GM21529 (cell line): ENCODE results near the gene ACER3.
"Not testable (repeated sequence)": the region's sequence is repeated elsewhere in the genome, so short reads cannot be mapped to it uniquely, and the experiment has no call there.

Source experiments
- ATAC-seq: cut with Tn5 transposase; IDR thresholded peaks from one replicate; pipeline ENCODE4 v1.9.1; 2021; ENCODE audit not compliant: unreplicated experiment

Gene ACER3

DNA sequence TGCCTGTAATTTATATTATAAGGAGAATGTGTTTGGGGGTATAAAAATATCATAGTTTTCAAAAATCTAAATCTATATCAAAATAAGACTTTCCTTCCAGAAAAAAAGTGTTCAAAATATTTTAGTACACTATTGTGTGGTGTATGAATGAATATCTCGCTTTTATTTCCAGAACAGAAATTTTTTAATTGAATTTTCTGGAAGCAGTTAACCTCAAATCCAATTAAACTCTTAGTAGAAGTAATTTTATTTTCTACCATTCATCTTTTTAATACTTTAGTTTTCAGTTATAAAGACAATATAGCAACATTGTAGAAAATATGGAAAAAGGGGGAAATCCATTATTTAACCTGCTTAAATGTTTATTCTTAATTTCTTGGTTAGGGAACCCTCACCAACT, 58.7 kb downstream of the ACER3 start:
- ATAC-seq = no peak

GRCh38 chr11:76919887-76920746, 59.4 kb downstream of the ACER3 start:
- peak; percentile 57 for ATAC-seq

DNA sequence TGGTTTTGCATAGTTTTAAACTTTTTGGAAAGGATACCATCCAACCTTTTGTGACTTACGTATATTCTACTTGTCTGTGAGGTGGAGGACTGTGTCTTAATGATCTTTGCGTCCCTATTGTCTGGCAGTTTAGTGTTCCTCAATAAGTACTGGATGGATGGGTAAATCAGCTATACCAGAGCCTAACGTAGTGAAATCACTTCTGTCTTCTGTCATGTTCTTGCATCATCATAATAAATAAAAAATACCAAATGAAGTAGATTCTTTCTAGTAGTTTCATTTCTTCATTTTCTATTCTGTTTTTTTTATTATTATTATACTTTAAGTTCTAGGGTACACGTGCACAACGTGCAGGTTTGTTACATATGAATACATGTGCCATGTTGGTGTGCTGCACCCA, 66.4 kb downstream of the ACER3 start:
- ATAC-seq = no peak

DNA sequence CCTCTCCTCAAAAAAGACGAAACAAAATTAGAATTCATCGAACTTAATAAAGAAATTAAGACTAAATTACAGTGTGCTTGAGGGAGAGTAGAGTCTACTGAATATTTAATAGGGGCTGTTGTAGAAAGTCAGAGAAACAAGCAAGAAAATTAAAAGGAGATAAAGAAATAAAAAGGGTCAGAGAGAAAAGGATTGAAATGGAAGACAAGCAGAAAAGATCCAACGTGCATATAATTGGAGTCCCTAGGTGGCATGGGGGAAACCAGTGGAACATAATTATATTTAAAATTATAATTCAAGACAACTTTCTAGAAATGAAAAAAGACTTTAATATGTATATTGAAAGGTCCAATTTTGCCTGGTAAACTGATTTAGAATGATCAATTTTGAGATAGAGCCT, 74.3 kb downstream of the ACER3 start:
- no peak for ATAC-seq

GRCh38 chr11:76939219-76939631, 78.5 kb downstream of the ACER3 start:
- ATAC-seq = no peak

DNA sequence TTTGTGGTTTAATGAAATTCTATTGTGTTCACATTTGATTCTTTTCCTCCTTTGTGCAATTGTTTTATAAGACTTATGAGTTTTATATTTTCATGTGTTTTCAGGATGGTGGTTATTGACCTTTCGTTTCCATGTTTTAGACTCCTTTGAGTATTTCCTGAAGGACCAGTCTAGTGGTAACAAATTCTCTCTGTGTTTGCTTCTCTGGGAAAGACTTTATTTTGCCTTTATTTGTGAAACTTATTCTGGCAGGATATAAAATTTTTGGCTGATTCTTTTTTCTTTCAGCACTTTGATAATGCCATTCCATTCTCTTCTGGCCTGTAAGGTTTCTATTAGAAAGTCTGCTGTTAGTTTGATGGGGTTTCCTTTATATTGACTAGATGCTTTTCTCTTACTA, 83.5 kb downstream of the ACER3 start:
- no peak for ATAC-seq

DNA sequence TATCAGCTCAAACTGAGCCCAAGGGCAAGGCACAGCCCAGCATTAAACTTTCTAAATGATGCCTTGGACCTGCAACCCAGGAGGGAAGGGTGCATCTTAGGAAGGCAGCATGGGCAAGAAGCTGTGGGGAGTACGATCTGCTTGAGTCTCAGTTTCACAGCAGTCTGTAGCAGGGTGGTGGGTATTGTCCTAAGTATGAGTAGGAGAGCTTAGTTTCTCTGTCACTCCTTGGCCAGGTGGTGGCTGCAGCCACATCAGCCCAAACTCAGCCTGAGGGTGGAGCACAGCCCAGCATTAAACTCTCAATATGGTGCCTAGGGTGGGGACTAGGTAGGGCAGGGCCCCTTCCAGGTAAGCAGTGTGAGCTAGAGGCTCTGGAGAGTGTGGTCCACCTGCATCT, 85.5 kb downstream of the ACER3 start:
- no peak for ATAC-seq

DNA sequence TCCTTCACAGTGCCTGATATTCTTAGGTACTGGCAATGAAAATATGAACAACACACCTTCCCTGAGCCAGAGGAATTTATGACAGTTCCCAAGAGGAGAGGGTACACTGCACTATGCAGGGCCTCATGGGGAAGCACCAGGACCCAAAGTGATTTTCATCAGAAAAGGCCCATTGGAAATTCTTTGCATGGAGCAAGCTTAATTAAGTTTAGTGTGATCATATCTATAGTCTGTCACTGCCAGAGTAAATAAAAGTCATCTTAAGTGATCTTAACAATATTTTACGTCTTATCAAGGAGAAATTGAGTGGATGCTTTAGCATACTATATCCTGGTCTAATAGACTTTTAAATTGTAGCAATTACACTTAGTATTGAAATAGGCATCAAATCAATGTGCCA, 86.5 kb downstream of the ACER3 start:
- ATAC-seq = no peak

GRCh38 chr11:76947800-76948199, 87.1 kb downstream of the ACER3 start:
- no peak for ATAC-seq

- ATAC-seq = no peak
Observed at GRCh38 chr11:76955459-76956114, 94.9 kb downstream of the ACER3 start.

DNA sequence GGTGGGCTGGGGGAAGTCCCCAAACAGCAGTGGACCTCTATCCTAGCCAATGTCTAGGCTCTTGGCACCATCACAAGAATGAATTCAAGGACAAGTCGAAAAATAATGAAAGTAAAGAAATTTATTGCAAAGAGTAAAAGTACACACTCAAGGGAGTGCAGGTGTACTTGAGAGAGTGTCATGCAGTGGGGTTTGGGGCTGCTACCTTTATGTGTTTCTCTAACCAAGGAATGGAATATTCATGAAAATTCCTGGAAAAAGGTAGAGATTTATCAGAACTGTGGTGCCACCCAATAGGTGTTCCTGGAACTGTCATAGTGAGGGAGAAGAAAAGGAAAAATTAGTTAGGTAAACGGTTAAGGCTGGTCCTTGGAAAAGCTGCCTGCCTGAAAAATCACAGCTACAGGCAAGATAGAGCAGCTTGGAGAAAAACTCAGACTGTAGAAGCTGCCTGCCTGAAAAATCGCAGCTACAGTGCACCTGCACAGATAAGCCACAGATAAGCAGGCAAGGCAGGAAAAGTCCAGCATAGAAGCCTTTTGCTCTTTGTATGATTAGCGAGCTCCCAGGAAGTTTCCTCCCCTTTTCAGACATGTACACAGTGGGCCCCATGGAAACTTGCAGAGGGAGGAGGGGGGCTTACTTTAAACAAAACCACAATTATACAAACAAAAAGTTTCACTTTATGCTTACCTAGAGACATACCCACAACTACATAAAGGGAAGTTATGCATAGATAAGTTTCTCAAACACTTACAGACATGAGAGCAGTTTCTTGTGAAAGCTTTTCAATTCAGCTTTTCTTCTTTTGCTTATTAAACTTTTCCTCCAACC, 102.1 kb downstream of the ACER3 start:
- ATAC-seq = peak; percentile 83

GRCh38 chr11:76963417-76964168, 102.9 kb downstream of the ACER3 start:
- ATAC-seq = not testable (repeated sequence)

DNA sequence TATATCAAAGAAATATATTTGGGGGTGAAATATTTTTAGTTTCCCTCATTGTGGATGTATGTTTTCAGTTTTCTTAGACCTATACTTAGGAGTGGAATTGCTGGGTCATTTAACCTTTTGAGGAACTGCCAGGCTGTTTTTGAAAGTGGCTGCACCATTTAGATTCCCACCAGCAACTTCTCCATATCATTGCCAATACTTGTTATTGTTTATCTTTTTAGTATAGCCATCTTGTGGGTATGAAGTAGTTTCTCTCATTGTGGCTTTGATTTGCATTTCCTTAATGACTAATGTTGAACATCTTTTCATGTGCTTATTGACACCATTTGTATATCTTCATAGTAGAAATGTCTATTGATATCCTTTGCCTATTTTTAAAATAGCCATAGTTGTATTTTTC, 111.3 kb downstream of the ACER3 start:
- ATAC-seq = no peak

- ATAC-seq = no peak
Observed at GRCh38 chr11:76974179-76974891, 113.6 kb downstream of the ACER3 start.

GRCh38 chr11:76975513-76975912, 114.8 kb downstream of the ACER3 start:
- ATAC-seq = no peak

DNA sequence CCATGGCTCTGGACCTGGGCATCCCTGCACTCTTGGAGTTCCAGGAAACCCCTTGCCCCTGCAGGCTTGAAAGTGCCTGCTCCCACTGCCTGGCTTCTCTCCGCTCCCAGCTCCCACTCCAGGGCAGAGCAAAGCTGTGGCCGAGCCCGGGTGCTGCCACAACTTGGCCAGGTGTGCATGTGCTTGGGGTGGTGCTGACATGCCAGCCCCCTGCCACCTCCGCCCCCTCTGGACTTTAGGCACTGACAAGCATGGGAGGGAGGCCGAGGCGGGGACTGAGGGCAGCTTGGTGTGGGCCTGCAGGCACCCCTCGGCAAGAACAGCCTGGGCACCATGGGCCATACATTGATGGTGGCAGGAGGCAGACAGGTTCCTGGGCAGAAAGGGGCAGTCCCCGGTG, 117.1 kb downstream of the ACER3 start:
- ATAC-seq = no peak

DNA sequence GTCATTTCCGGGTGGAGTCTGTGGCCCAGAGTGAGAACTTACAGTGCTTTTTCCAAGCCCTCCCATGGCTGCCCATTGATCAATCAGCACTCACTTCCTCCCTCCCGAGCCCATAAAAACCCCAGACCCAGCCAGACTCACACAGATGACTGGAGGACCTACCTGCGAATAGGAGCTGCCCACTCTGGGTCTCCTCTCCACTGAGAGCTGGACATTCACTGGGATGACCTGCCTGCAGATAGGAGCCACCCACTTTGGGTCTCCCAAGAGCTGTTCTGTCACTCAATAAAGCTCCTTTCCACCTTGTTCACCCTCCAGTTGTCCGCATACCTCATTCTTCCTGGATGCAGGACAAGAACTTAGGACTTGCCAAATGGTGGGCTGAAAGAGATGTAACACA, 117.5 kb downstream of the ACER3 start:
- ATAC-seq = no peak

- ATAC-seq = no peak
Observed at GRCh38 chr11:76978818-76979217, 118.1 kb downstream of the ACER3 start.

DNA sequence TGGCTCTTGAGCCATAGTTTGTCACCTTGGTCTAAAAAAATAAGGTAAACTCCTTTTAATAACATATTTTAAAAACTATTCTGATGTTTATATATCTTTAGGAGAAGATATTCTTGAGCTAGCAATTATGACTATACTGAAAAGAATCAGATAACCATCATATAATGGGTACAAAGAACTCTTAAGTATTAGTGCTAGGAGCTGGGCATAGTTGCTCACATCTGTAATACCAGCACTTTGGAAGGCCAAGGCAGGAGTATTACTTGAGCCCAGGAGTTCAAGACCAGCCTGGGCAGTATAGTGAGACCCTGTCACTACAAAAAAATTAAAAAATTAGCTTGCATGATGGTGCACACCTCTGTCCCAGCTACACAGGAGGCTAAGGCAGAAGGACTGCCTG, 119.5 kb downstream of the ACER3 start:
- ATAC-seq = no peak

DNA sequence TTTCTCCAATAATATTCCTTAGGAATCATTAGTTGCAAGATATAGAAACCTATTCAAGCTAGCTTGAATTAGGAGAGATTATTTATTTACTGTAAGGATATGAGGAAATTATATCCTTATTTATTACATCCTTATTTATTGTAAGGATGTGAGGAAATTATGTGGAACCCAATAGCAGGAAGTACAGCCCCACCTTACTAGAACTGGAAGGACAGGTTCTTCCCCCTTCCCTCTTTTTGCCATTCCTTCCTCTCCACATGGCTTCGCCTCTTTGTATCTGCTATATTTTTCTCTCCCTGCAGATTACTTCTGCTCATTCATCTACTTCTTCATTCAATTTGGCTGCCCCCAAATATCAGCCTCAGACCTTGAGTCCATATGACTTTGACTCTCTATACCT, 124.0 kb downstream of the ACER3 start:
- no peak for ATAC-seq
